ENCODE results near the gene AGMO. TPM values are rescaled to one million over a fixed set of nuclear protein-coding genes. Genes with fewer than 3 reads are reported as not detected.
A peak's percentile ranks its signal among the peaks of the same experiment; 100 is the strongest.

AGMO gene
- total and polyA plus RNA-seq, 2 experiments from 2014 or later: 0.42 to 0.55 TPM

GRCh38 chr7:15358112-15358511 lies 203.7 kb downstream of the AGMO start:
- Histone ChIP-seq H3K36me3 (ENCODE audit: insufficient read depth) (no peaks in the 10 kb centered on the region), H3K4me2 (peak overlapping the region; percentile 24; the same call in 1 of the 2 replicates), H2AFZ (peak overlapping the region; percentile 43; the same call in 1 of the 2 replicates), H3K27ac (ENCODE audit: low read depth) (no peak overlapping the region), H3K4me3 (no peak overlapping the region), H3F3A (replicated peaks; ENCODE audit: low read depth) (no peaks in the 10 kb centered on the region), H3K4me1 (ENCODE audit: insufficient read depth) (peaks cover 10% of the 10 kb centered on the region; the same call in 1 of the 2 replicates), H3K27me3 (ENCODE audit: insufficient read depth) (no peaks in the 10 kb centered on the region), H3K9me2 (ENCODE audit: insufficient read depth) (no peaks in the 10 kb centered on the region), H4K20me1 (replicated peaks; ENCODE audit: insufficient read depth) (no peaks in the 10 kb centered on the region), H3K79me2 (replicated peaks; ENCODE audit: insufficient read depth) (no peaks in the 10 kb centered on the region)
- no peak for TF ChIP-seq NANOG (IDR thresholded peaks at IDR 0.05; ENCODE audit: borderline replicate concordance)
- Mint-ChIP-seq H3K36me3 (ENCODE audit: low read depth) (no peaks in the 10 kb centered on the region), H3K9me3 (no peaks in the 10 kb centered on the region), H3K27me3 (ENCODE audit: insufficient read depth, low read depth, poor library complexity) (no peaks in the 10 kb centered on the region), H3K27ac (no peak overlapping the region), H3K4me1 (peaks cover 7% of the 10 kb centered on the region), H3K4me3 (no peak overlapping the region)
- DNase-seq (ENCODE audit: low spot score) (no peak), ATAC-seq (no peak)

DNA sequence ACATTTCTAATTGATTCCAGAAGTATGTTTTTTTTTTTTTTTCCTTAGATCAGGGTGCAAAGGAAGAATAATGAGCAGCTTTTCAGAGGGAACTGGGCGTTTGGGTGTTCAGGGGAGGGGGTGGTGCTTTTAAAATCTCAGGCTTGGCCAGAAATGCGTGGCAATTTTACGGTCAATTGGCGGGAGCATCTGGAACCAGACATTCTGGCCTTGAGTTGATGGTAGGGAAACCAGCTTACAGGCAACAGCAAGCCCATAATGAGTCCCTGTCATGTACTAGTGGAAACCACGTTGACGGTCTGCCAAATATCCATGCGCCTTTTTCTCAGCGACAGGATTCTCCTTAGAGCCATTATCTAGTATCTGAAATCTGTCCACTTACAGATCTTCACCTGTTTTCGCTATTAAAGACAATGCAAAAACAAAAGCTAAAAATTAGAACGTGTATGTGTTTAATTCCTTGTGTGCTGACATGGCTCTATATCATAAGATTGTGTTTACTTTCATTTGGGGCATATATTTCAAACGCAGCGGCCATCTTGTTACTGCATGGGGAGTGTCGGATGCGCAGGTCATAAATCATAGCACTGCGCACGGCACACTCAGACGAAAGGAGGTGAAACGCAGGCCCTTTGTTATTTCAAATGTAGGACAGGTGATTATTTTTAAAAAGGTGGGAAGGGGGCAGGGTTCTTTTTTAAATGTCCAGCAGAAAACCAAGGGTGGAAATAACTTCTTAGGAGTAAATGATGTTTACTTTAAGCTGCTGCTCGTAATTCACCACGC lies 209.2 kb downstream of the AGMO start:
- no peaks in the 10 kb centered on the region for H4K20me1 ChIP-seq (replicated peaks; ENCODE audit: insufficient read depth)
- Mint-ChIP-seq H3K27ac (peak overlapping the region; percentile 19; the same call in 1 of the 2 replicates), H3K9me3 (no peaks in the 10 kb centered on the region), H3K4me3 (no peak overlapping the region), H3K36me3 (ENCODE audit: low read depth) (no peaks in the 10 kb centered on the region), H3K4me1 (peaks cover 15% of the 10 kb centered on the region), H3K27me3 (ENCODE audit: insufficient read depth, low read depth, poor library complexity) (no peaks in the 10 kb centered on the region)
- H3K27ac ChIP-seq (ENCODE audit: low read depth): no peak overlapping the region
- H3K27me3 ChIP-seq (ENCODE audit: insufficient read depth): no peaks in the 10 kb centered on the region
- no peaks in the 10 kb centered on the region for H3F3A ChIP-seq (replicated peaks; ENCODE audit: low read depth)
- DNase-seq (ENCODE audit: low spot score): no peak
- H3K4me1 ChIP-seq (ENCODE audit: insufficient read depth): peaks cover 4% of the 10 kb centered on the region; the same call in 1 of the 2 replicates
- no peaks in the 10 kb centered on the region for H3K9me2 ChIP-seq (ENCODE audit: insufficient read depth)
- no peaks in the 10 kb centered on the region for H3K79me2 ChIP-seq (replicated peaks; ENCODE audit: insufficient read depth)
- ATAC-seq: no peak
- H3K4me3 ChIP-seq: no peak overlapping the region
- no peak overlapping the region for H3K4me2 ChIP-seq
- no peaks in the 10 kb centered on the region for H3K36me3 ChIP-seq (ENCODE audit: insufficient read depth)
- no peak overlapping the region for H2AFZ ChIP-seq
- TF ChIP-seq, protein P1, sequence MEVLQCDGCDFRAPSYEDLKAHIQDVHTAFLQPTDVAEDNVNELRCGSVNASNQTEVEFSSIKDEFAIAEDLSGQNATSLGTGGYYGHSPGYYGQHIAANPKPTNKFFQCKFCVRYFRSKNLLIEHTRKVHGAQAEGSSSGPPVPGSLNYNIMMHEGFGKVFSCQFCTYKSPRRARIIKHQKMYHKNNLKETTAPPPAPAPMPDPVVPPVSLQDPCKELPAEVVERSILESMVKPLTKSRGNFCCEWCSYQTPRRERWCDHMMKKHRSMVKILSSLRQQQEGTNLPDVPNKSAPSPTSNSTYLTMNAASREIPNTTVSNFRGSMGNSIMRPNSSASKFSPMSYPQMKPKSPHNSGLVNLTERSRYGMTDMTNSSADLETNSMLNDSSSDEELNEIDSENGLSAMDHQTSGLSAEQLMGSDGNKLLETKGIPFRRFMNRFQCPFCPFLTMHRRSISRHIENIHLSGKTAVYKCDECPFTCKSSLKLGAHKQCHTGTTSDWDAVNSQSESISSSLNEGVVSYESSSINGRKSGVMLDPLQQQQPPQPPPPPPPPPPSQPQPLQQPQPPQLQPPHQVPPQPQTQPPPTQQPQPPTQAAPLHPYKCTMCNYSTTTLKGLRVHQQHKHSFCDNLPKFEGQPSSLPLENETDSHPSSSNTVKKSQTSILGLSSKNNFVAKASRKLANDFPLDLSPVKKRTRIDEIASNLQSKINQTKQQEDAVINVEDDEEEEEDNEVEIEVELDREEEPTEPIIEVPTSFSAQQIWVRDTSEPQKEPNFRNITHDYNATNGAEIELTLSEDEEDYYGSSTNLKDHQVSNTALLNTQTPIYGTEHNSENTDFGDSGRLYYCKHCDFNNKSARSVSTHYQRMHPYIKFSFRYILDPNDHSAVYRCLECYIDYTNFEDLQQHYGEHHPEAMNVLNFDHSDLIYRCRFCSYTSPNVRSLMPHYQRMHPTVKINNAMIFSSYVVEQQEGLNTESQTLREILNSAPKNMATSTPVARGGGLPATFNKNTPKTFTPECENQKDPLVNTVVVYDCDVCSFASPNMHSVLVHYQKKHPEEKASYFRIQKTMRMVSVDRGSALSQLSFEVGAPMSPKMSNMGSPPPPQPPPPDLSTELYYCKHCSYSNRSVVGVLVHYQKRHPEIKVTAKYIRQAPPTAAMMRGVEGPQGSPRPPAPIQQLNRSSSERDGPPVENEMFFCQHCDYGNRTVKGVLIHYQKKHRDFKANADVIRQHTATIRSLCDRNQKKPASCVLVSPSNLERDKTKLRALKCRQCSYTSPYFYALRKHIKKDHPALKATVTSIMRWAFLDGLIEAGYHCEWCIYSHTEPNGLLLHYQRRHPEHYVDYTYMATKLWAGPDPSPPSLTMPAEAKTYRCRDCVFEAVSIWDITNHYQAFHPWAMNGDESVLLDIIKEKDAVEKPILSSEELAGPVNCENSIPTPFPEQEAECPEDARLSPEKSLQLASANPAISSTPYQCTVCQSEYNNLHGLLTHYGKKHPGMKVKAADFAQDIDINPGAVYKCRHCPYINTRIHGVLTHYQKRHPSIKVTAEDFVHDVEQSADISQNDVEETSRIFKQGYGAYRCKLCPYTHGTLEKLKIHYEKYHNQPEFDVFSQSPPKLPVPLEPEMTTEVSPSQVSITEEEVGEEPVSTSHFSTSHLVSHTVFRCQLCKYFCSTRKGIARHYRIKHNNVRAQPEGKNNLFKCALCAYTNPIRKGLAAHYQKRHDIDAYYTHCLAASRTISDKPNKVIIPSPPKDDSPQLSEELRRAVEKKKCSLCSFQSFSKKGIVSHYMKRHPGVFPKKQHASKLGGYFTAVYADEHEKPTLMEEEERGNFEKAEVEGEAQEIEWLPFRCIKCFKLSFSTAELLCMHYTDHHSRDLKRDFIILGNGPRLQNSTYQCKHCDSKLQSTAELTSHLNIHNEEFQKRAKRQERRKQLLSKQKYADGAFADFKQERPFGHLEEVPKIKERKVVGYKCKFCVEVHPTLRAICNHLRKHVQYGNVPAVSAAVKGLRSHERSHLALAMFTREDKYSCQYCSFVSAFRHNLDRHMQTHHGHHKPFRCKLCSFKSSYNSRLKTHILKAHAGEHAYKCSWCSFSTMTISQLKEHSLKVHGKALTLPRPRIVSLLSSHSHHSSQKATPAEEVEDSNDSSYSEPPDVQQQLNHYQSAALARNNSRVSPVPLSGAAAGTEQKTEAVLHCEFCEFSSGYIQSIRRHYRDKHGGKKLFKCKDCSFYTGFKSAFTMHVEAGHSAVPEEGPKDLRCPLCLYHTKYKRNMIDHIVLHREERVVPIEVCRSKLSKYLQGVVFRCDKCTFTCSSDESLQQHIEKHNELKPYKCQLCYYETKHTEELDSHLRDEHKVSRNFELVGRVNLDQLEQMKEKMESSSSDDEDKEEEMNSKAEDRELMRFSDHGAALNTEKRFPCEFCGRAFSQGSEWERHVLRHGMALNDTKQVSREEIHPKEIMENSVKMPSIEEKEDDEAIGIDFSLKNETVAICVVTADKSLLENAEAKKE (CRISPR knock-in tag; IDR thresholded peaks at IDR 0.05): no peak
- TF ChIP-seq EZH2 (IDR thresholded peaks at IDR 0.05; ENCODE audit: low read depth, unreplicated experiment) (no peak), STAT1 (IDR thresholded peaks at IDR 0.05; ENCODE audit: unreplicated experiment) (no peak), ZNF114 (CRISPR knock-in tag; IDR thresholded peaks at IDR 0.05) (no peak), NANOG (IDR thresholded peaks at IDR 0.05; ENCODE audit: borderline replicate concordance) (no peak), CTCF (conservative IDR thresholded peaks at IDR 0.05; ENCODE audit: low read depth in 2 of 2) (no peak)
- TF ChIP-seq, protein P2, sequence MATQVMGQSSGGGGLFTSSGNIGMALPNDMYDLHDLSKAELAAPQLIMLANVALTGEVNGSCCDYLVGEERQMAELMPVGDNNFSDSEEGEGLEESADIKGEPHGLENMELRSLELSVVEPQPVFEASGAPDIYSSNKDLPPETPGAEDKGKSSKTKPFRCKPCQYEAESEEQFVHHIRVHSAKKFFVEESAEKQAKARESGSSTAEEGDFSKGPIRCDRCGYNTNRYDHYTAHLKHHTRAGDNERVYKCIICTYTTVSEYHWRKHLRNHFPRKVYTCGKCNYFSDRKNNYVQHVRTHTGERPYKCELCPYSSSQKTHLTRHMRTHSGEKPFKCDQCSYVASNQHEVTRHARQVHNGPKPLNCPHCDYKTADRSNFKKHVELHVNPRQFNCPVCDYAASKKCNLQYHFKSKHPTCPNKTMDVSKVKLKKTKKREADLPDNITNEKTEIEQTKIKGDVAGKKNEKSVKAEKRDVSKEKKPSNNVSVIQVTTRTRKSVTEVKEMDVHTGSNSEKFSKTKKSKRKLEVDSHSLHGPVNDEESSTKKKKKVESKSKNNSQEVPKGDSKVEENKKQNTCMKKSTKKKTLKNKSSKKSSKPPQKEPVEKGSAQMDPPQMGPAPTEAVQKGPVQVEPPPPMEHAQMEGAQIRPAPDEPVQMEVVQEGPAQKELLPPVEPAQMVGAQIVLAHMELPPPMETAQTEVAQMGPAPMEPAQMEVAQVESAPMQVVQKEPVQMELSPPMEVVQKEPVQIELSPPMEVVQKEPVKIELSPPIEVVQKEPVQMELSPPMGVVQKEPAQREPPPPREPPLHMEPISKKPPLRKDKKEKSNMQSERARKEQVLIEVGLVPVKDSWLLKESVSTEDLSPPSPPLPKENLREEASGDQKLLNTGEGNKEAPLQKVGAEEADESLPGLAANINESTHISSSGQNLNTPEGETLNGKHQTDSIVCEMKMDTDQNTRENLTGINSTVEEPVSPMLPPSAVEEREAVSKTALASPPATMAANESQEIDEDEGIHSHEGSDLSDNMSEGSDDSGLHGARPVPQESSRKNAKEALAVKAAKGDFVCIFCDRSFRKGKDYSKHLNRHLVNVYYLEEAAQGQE (IDR thresholded peaks at IDR 0.05; ENCODE audit: unreplicated experiment): no peak
